ENCODE data around the gene TMEM141.

Gene TMEM141

DNA sequence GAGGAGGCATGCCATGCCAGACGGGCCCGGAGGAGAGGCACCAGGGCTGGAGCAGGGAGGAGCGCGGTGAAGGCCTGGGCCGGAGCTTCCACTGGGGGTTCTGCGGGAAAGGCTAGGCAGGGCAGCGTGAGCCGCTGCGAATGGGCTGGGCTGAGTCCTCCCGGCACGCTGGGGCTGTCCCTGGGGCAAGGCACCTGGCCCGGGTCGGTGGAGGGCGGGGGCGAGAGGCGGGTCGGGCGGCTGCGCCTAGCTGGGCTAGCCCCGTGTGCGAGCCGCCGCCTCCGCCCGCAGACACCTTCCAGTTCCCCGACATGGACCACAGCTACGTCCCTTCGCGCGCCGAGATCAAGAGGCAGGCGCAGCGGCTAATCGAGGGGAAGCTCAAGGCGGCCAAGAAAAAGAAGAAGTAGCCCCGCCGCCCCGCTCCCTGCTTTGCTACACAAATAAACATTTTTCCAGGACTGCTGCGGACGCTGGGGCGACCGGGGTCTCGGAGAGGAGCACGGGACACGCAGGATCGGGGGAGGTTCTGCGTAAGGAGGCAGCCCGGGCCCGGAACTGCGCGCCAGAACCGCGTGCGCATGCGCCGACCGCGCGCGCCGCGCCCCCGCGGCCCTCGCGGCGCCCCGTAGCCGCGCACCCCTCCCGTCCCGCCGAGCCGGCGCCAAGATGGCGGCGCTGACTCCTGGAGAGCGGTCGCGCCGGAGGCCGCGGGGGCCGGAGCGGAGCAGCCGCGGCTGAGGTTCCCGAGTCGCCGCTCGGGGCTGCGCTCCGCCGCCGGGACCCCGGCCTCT is 16.3 kb downstream of the TMEM141 start, which contains the start of gene RABL6:
TSS of gene RABL6 (plus strand) at position 668 of the 794 bp plus-strand sequence. CDS start 249 bp downstream, outside the sequence.
- DNase-seq (ENCODE audit: extremely low spot score, insufficient read length, low read depth): peak; percentile 97
- FAIRE-seq: peak; percentile 72

DNA sequence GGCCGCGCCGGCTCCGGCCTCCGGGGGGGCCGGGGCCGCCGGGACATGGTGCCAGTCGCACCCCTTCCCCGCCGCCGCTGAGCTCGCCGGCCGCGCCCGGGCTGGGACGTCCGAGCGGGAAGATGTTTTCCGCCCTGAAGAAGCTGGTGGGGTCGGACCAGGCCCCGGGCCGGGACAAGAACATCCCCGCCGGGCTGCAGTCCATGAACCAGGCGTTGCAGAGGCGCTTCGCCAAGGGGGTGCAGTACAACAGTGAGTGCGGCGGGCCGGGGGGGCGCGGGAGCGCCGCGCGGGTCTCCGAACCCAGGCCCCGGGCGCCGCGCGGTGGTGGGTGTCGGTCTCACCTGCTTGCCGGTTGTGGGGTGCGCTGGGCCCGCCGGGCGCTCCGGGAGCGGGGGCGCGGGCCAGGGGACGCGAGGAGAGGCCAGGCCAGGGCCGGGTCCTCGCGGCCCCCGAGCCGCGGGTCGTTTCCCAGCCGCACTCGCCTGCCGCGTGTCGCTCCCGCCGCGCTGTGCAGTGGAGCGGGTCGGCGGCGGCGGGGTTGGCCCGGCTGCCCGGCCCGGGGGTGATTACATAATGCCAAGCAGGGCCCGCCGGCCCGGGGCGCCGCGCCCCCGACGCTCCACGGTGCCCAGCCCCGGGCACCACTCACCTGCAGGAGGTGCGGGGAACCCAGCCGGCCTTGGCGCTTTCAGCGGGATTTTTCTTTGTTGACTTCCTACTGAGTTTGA is 17.1 kb downstream of the TMEM141 start:
- DNase-seq (ENCODE audit: extremely low spot score, insufficient read length, low read depth): no peak
- FAIRE-seq: no peak

- DNase-seq (ENCODE audit: extremely low spot score, insufficient read length, low read depth): no peak
Observed at GRCh38 chr9:136808806-136809158, 17.6 kb downstream of the TMEM141 start.

DNA sequence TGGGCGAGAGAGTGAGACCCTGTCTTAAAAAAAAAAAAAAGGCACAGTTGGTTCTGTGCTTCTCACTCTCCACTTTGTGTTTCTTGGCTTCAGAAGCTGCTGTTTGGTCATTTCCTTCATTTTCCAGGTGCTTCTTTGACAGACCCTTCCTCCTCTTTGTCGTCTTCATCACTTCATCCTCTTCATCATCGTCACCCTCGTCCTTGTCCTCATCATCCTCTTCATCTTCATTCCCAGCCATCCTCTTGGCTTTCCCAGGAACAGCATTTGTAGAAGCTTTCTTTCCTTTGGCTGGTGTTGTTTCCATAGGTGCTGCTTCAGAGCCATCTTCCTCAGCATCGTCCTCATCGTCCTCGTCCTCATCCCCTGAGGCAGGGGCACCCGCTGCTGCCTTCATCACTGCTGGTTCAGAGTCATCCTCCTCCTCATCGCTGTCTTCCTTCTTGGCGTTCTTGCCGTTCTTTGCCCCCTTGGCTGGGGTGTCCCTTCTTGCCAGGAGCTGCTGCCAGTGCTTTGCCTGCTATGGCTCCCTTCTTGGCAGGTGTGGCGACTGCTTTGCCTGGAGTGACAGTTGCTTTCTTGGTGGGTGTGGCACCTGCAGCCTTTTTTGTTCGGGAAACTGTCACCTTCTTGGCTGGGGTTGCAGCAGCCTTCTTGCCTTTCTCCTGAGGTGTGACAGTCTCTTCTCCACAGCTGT is 23.7 kb downstream of the TMEM141 start:
- no peak for DNase-seq (ENCODE audit: extremely low spot score, insufficient read length, low read depth)
- FAIRE-seq: no peak

More at GRCh38 chr9:136808806-136809158, 17.6 kb downstream of the TMEM141 start:
- no peak for FAIRE-seq

- FAIRE-seq (no peak), DNase-seq (ENCODE audit: extremely low spot score, insufficient read length, low read depth) (no peak)
Observed at GRCh38 chr9:136815422-136815782, 24.3 kb downstream of the TMEM141 start.

- FAIRE-seq: no peak
- no peak for DNase-seq (ENCODE audit: extremely low spot score, insufficient read length, low read depth)
Observed at GRCh38 chr9:136820971-136821825, 30.1 kb downstream of the TMEM141 start.

DNA sequence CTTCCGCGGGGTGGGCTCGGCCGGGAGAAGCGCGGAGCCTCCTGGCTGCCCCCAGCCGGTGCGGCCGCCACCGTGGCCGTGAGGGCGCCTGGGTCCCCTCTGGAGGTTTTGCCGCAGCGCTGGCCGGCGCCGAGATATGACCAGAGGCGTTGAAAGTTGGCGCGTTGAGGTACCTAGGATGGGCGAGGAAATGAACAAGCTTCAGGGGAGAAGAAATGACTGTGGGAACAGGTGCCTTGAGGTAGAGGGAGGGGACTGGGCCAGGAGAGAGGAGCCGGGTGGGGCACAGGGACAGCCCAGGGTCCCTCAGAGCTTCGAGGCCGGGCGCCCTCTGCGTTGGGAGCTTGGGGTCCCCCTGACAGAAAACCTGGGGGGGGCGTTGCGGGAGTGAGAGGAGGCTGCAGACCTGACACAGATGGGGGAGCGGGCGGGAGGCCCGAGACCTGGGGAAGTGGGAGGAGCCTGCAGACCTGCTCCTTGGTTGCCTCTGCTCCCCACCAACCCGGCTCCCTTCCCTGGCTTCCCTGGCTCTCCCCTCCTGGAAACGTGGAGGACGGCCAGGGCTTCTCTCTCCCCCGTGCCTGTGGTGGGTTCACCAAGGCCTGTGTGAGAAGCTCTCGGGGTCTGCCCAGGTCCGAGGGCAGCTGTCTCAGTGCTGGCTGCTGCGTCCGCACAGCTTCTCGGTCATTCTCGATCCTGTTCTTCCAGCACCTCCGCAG is 30.8 kb downstream of the TMEM141 start:
- FAIRE-seq: no peak
- DNase-seq (ENCODE audit: extremely low spot score, insufficient read length, low read depth): no peak

DNA sequence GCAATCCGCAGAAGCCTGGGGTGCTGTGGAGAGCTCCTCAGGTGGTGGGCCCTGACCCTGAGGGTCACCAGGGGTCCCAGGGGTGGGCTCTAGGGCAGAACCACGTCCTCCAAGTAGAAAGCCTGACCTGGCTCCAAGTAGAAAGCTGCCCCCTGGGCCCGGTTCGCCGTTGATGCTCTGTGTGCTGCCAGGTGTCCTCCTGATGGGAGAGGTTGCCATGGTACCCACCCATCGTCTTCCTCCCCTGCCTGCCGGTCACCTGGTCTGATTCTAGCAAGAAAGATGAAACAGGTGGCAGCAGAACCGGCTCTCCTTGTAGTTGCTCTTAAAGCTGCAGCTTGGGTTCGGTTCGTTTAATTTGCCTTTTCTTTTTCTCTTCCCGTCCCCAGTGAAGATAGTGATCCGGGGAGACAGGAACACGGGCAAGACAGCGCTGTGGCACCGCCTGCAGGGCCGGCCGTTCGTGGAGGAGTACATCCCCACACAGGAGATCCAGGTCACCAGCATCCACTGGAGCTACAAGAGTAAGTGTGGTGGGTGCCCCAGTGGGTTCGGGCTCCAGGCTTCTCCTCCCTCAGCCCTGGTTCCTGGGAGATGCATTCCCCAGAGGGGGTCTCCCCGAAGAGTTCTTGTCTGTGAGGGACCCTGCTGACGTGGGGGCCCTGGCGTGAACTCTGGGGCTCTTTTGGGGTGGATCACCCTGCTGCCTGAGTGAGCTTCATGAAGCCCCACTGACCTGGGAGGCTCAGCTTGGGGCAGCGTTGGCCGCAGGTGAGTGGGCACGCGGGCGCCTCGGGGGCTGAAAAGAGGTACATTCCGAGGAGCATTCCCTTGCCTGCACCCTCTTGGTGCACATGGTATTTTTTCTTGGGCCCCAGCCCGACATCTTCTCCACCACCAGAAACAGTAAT is 32.2 kb downstream of the TMEM141 start:
- FAIRE-seq (no peak), DNase-seq (ENCODE audit: extremely low spot score, insufficient read length, low read depth) (no peak)

DNA sequence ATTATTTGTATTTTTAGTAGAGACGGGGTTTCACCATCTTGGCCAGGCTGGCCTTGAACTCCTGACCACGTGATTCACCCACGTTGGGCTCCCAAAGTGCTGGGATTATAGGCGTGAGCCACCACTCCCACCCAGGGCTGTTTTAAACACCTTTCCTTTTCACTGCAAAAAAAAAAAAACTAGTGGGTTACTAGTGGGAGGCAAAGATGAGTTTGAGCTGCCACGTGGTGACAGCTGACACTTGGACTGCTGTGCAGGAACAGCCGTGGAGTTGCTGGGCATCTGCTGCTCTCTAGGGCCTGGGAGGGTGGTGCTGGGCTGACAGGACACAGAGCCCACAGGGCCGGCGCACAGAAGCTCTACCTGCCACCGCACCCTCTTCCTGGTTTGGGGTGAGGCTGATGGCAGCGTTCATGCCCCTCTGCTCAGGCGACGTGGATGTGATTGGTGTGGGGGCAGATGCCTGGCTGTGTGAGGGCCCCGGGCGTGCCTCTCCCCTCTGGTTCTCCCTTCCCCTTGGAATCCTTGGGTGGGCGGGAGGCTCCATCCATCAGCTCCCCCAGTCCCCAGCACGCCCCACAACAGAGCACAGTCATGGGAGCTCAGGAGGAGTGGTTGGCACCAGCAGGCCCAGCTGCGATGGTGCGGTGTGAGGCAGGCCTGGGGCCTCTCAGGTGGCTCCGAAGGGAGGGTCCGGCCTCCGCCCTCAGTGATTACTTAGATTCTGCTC is 33.5 kb downstream of the TMEM141 start:
- DNase-seq (ENCODE audit: extremely low spot score, insufficient read length, low read depth) (no peak), FAIRE-seq (no peak)

- DNase-seq (ENCODE audit: extremely low spot score, insufficient read length, low read depth): no peak
- FAIRE-seq: no peak
Observed at GRCh38 chr9:136825295-136826187, 34.4 kb downstream of the TMEM141 start.

DNA sequence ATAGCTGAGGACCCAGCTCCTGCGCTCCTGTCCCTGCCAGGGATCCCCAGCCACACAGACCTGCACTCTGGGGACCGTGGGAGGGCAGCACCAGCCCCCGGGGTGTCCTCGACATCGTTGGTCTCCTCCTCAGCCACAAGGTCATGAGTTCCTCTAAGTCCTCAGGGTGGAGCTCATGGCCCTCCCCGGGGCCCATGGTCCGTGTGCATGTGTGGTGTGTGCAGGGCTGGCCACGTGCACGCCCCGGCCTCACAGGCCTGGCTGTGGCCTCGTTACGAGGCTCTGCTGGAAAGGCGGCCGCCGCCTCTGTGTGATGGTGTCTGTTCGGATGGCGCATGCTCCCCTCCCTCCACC is 35.0 kb downstream of the TMEM141 start:
- FAIRE-seq (no peak), DNase-seq (ENCODE audit: extremely low spot score, insufficient read length, low read depth) (no peak)

DNA sequence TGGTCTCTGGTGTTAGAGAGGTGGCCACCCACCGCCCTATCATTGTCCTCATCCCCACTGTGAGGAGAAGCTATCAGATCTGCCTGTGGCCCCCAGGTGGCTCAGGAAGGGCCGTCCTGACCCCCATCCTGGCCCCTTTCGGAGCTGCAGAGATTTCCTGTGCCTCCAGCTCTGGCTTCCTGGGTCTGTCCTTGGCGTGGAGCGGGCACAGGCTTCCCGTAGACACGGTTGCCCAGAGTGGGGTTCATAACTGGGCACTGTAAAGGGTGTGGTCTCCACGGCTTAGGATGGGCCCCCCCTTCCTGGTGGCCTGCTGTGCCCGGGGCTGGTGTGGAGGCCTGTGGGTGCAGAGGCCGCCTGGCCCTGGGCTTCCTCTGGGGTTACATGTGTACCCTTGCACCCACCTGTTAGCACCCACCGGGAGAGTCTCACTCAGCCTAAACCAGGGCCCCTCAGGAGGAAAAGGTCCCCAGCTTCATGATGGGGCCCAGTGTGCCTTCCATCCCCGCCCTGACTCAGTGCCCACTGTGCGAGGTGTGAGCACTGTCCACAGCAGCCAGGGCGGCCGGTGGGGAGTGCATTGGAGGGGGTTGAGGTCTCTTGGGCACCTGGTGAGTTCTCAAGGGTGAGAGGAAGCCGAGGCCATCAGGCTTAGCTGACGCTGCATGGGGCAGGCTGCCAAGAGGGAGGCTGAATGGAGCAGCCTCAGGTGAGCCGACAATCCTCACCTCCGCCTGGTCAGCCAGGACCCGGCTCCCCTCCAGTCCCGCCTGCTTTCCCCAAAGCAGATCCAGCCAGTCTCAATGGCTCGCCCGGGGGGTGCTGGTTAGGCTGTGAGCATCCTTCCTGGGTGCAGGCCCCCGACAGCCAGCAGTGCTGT is 35.8 kb downstream of the TMEM141 start:
- no peak for FAIRE-seq
- no peak for DNase-seq (ENCODE audit: extremely low spot score, insufficient read length, low read depth)

GRCh38 chr9:136827794-136828473 is 36.8 kb downstream of the TMEM141 start:
- FAIRE-seq (no peak), DNase-seq (ENCODE audit: extremely low spot score, insufficient read length, low read depth) (no peak)

GRCh38 chr9:136828474-136829140 is 37.5 kb downstream of the TMEM141 start:
- FAIRE-seq (no peak), DNase-seq (ENCODE audit: extremely low spot score, insufficient read length, low read depth) (no peak)

GRCh38 chr9:136829412-136829811 is 38.3 kb downstream of the TMEM141 start:
- no peak for FAIRE-seq
- no peak for DNase-seq (ENCODE audit: extremely low spot score, insufficient read length, low read depth)

Data from GM18507 (cell line).